ENCODE measurements around the gene USP12. TPM values are rescaled to one million over a fixed set of nuclear protein-coding genes. Genes with fewer than 3 reads are reported as not detected.

The USP12 gene
- total RNA-seq, 1 experiment from 2014 or later = 20.6 TPM

DNA sequence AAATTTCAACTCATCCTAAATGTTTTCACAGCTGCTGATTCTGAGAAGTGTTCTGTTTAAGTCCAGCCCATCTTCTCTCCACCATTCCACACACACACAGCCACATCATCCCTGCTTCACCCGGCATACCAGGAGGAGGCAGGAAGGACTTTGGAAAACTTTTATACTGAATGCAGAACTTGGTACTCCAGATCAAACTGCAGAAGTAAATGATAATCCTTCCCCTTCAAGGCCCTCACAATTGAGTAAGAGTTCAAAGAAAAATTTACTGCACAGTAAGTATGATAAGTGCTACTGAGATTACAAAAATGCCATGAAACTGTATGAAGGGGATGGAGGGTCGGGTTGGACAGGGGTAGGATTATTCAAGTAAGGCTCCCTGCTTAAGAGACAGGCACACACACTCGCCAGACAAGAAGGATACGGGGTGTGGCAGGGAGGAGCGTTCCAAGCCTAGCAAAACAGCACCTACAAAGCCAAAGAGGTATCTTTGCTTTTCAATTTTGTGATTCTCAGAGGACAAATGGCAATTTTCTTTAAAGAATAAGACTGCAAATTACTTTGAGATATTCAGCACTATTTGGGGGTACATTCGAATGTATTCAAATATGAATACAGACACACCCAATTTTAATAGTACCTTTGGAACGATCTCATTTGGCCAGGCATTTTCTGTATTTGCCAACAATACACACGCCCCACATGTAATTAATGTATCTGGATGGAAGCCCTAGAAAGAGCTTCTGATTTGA lies 2.5 kb downstream of the USP12 start:
- intact Hi-C loops (cut with micrococcal nuclease) = no loop called here
- Mint-ChIP-seq H3K27ac (ENCODE audit: low read depth, unreplicated experiment) (peak overlapping the region; percentile 65), H3K4me3 (ENCODE audit: unreplicated experiment) (no peak overlapping the region)

GRCh38 chr13:27168086-27168485 lies 3.5 kb downstream of the USP12 start:
- Mint-ChIP-seq H3K4me1 (ENCODE audit: insufficient read depth, unreplicated experiment) (peaks cover 34% of the 10 kb centered on the region), H3K4me3 (ENCODE audit: unreplicated experiment) (no peak overlapping the region), H3K27ac (ENCODE audit: low read depth, unreplicated experiment) (peak overlapping the region; percentile 35), H3K9me3 (ENCODE audit: unreplicated experiment) (no peaks in the 10 kb centered on the region), H3K36me3 (ENCODE audit: insufficient read depth, unreplicated experiment) (no peaks in the 10 kb centered on the region), H3K27me3 (ENCODE audit: insufficient read depth, unreplicated experiment) (no peaks in the 10 kb centered on the region)
- BruUV-seq (replicated peaks) = no TSS peak
- intact Hi-C loops (cut with micrococcal nuclease) = no loop called here
- ChIA-PET CTCF (interaction anchor here (0.8 kb wide), 1 partner anchor 15 kb away, joined by 3 read pairs; no protein-coding TSS in a partner anchor), POLR2A (interaction anchor here (0.5 to 4.7 kb wide), 8 partner anchors 8 to 717 kb away, joined by 3 to 55 read pairs (median 4); partner anchors contain the start of gene RASL11A)
- no peak for TF ChIP-seq CTCF (IDR thresholded peaks at IDR 0.05; ENCODE audit: unreplicated experiment)
- DNase-seq (ENCODE audit: unreplicated experiment) = no peak

More for the DNA sequence above, 2.5 kb downstream of the USP12 start:
- peaks cover 37% of the 10 kb centered on the region for H3K4me1 Mint-ChIP-seq (ENCODE audit: insufficient read depth, unreplicated experiment)
- H3K9me3 Mint-ChIP-seq (ENCODE audit: unreplicated experiment) = no peaks in the 10 kb centered on the region
- no peaks in the 10 kb centered on the region for H3K27me3 Mint-ChIP-seq (ENCODE audit: insufficient read depth, unreplicated experiment)
- ChIA-PET POLR2A (interaction anchor here (0.5 to 4.7 kb wide), 21 partner anchors 9 to 387 kb away, joined by 3 to 55 read pairs (median 5); partner anchors contain the start of genes RASL11A and RPL21), CTCF (interaction anchor here (0.7 to 1.4 kb wide), 4 partner anchors 16 to 184 kb away, joined by 3 to 5 read pairs (median 3); no protein-coding TSS in a partner anchor)
- H3K36me3 Mint-ChIP-seq (ENCODE audit: insufficient read depth, unreplicated experiment) = no peaks in the 10 kb centered on the region
- BruUV-seq (replicated peaks) = no TSS peak
- TF ChIP-seq CTCF (IDR thresholded peaks at IDR 0.05; ENCODE audit: unreplicated experiment) = no peak
- peak; percentile 17 for DNase-seq (ENCODE audit: unreplicated experiment)

DNA sequence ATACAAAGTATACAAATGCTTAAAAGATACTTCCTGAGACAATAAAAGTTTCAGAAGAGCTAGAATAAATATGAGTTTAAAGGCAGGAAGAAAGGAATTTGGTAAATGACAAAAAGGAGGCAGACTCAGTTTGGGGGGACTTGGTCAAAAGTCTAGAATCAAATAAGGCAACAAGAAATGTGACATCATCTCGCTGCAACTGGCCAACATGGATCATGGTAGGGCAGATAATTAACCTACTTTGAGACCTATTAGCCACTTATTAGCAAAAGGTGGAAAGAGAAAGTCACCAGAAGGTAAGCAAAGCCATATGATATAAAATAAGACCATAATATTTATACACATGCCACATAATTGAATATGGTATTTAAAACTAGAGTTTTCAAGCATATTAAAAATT lies 5.3 kb downstream of the USP12 start:
- H3K9me3 Mint-ChIP-seq (ENCODE audit: unreplicated experiment) = no peaks in the 10 kb centered on the region
- H3K36me3 Mint-ChIP-seq (ENCODE audit: insufficient read depth, unreplicated experiment) = no peaks in the 10 kb centered on the region
- ChIA-PET CTCF (no interaction called here), POLR2A (interaction anchor here (0.7 to 4.7 kb wide), 5 partner anchors 13 to 176 kb away, joined by 3 to 55 read pairs (median 3); no protein-coding TSS in a partner anchor)
- TF ChIP-seq CTCF (IDR thresholded peaks at IDR 0.05; ENCODE audit: unreplicated experiment) = no peak
- BruUV-seq (replicated peaks) = no TSS peak
- intact Hi-C loops (cut with micrococcal nuclease) = no loop called here
- H3K4me3 Mint-ChIP-seq (ENCODE audit: unreplicated experiment) = no peak overlapping the region
- H3K27ac Mint-ChIP-seq (ENCODE audit: low read depth, unreplicated experiment) = no peak overlapping the region
- no peaks in the 10 kb centered on the region for H3K27me3 Mint-ChIP-seq (ENCODE audit: insufficient read depth, unreplicated experiment)
- DNase-seq (ENCODE audit: unreplicated experiment) = no peak
- H3K4me1 Mint-ChIP-seq (ENCODE audit: insufficient read depth, unreplicated experiment) = peaks cover 25% of the 10 kb centered on the region

DNA sequence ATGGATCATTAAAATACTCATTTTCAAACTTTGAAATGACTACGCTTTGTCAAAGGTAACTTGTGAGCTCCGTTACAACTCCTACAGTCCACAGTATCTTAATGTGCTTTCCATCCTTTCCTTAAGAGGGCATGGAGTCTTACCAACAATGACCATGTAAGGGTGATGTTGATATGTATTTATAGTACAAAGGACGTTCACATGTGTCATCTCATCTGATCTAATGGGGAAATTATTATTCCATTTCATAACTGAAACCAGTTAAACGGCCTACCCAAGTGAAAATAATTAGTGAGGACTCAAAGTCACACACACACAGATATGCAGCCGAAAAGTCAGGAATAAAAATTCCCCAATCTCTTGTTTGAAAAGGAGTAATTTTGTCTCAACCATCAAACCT lies 9.6 kb downstream of the USP12 start:
- Mint-ChIP-seq H3K9me3 (ENCODE audit: unreplicated experiment) (peaks cover 7% of the 10 kb centered on the region), H3K4me1 (ENCODE audit: insufficient read depth, unreplicated experiment) (no peaks in the 10 kb centered on the region), H3K27ac (ENCODE audit: low read depth, unreplicated experiment) (no peak overlapping the region), H3K4me3 (ENCODE audit: unreplicated experiment) (no peak overlapping the region), H3K27me3 (ENCODE audit: insufficient read depth, unreplicated experiment) (no peaks in the 10 kb centered on the region), H3K36me3 (ENCODE audit: insufficient read depth, unreplicated experiment) (peaks cover 6% of the 10 kb centered on the region)
- POLR2A ChIA-PET = interaction anchor here (0.7 kb wide), 1 partner anchor 9 kb away, joined by 3 read pairs; no protein-coding TSS in a partner anchor
- intact Hi-C loops (cut with micrococcal nuclease) = no loop called here
- DNase-seq (ENCODE audit: unreplicated experiment) = no peak
- BruUV-seq (replicated peaks) = no TSS peak
- TF ChIP-seq CTCF (IDR thresholded peaks at IDR 0.05; ENCODE audit: unreplicated experiment) = no peak
- CTCF ChIA-PET = interaction anchor here (1.7 kb wide), 1 partner anchor 177 kb away, joined by 7 read pairs; no protein-coding TSS in a partner anchor
